Measurements from ENCODE around the gene SUGCT. TPM values are rescaled to one million over a fixed set of nuclear protein-coding genes. Genes with fewer than 3 reads are reported as not detected.

The SUGCT gene
- total and polyA plus RNA-seq, 3 donors from 2014 or later: 7.1 to 9.8 (median 8.1) TPM

DNA sequence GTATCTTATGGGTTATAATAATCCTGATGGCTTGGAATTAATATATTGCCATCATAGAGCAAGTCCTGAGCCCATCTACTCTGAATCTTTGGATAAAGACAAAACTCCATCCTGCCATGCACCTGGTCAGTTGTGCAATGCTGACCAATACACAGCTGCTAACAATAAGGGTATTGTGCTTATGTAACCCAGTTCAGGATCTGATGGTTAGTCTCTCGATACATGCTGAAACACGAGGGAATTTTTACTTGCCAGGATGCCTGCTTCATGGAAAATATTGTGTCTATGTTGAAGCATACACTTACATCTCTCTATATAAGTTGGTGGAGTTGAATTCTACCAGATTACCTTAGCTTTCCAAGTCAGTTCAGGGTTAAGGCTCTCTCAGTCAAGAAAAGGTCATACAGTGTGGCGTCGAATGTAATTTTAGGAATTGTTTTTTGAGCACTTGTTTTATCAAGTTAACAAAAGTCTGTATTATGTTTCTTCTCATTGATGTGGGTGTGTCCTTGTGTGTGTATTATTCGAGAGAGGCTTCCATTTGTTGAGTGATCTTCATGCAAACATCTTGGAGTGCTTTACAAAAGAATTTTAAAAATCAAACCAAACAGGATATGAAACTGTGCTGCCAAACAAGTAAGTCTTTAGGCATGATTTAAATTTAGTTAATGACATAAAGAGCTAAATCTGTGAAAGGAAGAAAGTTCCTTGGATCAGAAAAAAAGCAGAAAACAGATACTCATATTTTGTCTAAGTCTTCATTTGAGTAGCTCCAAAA, 449.1 kb downstream of the SUGCT start:
- WGBS, 2 donors: 53 to 71% methylated on average over 5 of the region's 5 CpGs
- Histone ChIP-seq H3K4me3 (no peak overlapping the region), H3K9me3 (no peaks in the 10 kb centered on the region), H3K27ac (no peak overlapping the region), H3K4me1 (no peaks in the 10 kb centered on the region), H3K27me3 (no peaks in the 10 kb centered on the region), H3K36me3 (ENCODE audit: low read depth, missing control alignments) (no peaks in the 10 kb centered on the region)
- intact Hi-C loops (cut with DNase I; ENCODE audit: low total_unique reads): no loop called here
- TF ChIP-seq, protein P1, sequence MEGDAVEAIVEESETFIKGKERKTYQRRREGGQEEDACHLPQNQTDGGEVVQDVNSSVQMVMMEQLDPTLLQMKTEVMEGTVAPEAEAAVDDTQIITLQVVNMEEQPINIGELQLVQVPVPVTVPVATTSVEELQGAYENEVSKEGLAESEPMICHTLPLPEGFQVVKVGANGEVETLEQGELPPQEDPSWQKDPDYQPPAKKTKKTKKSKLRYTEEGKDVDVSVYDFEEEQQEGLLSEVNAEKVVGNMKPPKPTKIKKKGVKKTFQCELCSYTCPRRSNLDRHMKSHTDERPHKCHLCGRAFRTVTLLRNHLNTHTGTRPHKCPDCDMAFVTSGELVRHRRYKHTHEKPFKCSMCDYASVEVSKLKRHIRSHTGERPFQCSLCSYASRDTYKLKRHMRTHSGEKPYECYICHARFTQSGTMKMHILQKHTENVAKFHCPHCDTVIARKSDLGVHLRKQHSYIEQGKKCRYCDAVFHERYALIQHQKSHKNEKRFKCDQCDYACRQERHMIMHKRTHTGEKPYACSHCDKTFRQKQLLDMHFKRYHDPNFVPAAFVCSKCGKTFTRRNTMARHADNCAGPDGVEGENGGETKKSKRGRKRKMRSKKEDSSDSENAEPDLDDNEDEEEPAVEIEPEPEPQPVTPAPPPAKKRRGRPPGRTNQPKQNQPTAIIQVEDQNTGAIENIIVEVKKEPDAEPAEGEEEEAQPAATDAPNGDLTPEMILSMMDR (IDR thresholded peaks at IDR 0.05): no peak
- TF ChIP-seq POLR2A (IDR thresholded peaks at IDR 0.05): no peak
- DNase-seq: no peak

DNA sequence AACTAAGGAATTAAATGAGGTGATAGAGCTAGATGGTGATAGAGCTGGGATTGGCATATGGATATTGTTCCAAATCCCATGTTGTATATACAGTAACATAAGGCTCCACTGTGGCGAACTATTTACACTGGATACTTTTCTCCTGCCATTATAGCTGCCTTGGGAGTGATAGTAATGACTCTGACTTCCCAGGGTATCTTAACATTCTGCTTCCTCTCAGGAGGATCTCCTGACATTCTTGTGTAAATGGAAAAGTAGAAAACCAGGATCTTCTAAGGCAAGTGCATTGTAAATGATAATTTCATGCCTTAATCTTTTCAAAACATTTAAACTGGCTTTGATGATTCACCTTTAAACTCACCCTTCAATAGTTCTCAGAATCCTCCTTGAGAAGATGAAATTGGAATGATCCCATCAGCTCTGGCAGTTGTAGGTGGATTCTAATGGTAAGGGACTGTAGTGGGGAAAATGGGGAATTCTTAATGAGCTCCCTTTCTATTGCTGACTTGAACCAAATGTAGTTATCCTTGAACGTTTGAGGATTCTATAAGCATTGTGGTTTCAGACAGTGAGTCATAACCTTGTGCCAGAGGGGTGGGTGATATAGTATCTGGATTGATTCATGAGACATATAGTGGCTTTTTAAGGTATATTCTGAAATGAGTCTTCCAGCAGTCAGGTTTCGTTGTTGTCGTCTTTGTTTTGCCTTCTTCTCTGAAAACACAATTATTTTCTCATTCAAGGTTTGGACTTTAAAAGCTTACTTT, 450.0 kb downstream of the SUGCT start:
- WGBS, 2 donors: 88 to 90% methylated on average over 4 of the region's 4 CpGs
- Histone ChIP-seq H3K27ac (no peak overlapping the region), H3K4me1 (no peaks in the 10 kb centered on the region), H3K27me3 (no peaks in the 10 kb centered on the region), H3K9me3 (no peaks in the 10 kb centered on the region), H3K36me3 (ENCODE audit: low read depth, missing control alignments) (no peaks in the 10 kb centered on the region), H3K4me3 (no peak overlapping the region)
- TF ChIP-seq, protein P1 (IDR thresholded peaks at IDR 0.05): no peak
- no peak for TF ChIP-seq POLR2A (IDR thresholded peaks at IDR 0.05)
- DNase-seq: no peak
- intact Hi-C loops (cut with DNase I; ENCODE audit: low total_unique reads): no loop called here

DNA sequence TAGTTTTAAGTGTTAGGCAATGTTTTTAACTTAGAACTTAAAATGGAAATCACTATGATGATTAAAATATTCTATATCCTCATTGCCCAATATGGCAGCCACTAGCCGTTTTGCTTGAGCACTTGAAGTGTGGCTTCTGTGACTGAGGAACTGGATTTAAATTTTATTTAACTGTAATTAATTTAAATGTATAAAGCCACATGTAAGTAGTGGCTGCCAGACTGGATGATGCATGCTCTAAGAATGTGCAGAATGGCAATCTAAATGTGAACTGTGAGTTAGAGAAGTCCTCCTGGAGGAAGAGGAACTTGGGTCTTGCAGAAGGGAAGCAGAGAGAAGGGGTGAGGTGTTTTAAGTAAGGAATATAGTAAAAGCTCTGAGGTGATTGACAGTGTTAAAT, 451.4 kb downstream of the SUGCT start:
- no peak for DNase-seq

DNA sequence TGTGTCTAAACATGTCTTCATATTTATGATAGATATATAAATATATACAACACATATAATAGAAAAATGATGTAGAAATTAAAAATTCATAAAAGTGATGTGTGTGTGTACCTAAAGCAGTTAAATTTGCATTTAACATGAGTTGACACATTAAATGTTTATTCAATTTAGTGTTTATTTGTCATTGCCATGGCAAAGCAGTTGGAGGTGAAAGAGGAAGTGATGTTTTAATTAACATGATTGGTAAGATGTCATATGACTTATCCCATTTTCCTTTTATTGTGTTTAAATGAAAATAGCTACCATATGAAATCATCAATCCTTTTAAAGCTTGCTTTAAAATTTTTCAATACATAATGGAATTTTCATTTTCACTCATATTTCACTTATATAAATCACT, 452.6 kb downstream of the SUGCT start:
- no peak overlapping the region for H3K4me3 ChIP-seq
- H3K4me1 ChIP-seq: no peaks in the 10 kb centered on the region
- no peaks in the 10 kb centered on the region for H3K36me3 ChIP-seq (ENCODE audit: low read depth, missing control alignments)
- no peak for TF ChIP-seq POLR2A (IDR thresholded peaks at IDR 0.05)
- TF ChIP-seq, protein P1 (IDR thresholded peaks at IDR 0.05): no peak
- intact Hi-C loops (cut with DNase I; ENCODE audit: low total_unique reads): no loop called here
- no peak overlapping the region for H3K27ac ChIP-seq
- no peaks in the 10 kb centered on the region for H3K9me3 ChIP-seq
- DNase-seq: no peak
- no peaks in the 10 kb centered on the region for H3K27me3 ChIP-seq

More for the DNA sequence above, 451.4 kb downstream of the SUGCT start:
- intact Hi-C loops (cut with DNase I; ENCODE audit: low total_unique reads): no loop called here
- Histone ChIP-seq H3K4me3 (no peak overlapping the region), H3K9me3 (no peaks in the 10 kb centered on the region), H3K36me3 (ENCODE audit: low read depth, missing control alignments) (no peaks in the 10 kb centered on the region), H3K27me3 (no peaks in the 10 kb centered on the region), H3K27ac (no peak overlapping the region), H3K4me1 (no peaks in the 10 kb centered on the region)
- TF ChIP-seq, protein P1 (IDR thresholded peaks at IDR 0.05): no peak
- no peak for TF ChIP-seq POLR2A (IDR thresholded peaks at IDR 0.05)
- 85% methylated on average over 1 of the region's 1 CpG for WGBS, 2 donors
